Osteocyte (in vitro differentiated cells): Measurements from ENCODE around the gene NXPH1. TPM values are rescaled to one million over a fixed set of nuclear protein-coding genes. Genes with fewer than 3 reads are reported as not detected.

Source experiments
- DNase-seq: peaks from one replicate; pipeline ENCODE4 v3.0.0; 2021; ENCODE audit warnings: mixed read lengths; ENCODE audit not compliant: unreplicated experiment; ENCODE audit errors: extremely low spot score
- H3K27ac Mint-ChIP-seq: one replicate; pipeline ENCODE4 v1.8.0; 2021; ENCODE audit warnings: mild to moderate bottlenecking, mixed read lengths; ENCODE audit not compliant: unreplicated experiment
- H3K27me3 Mint-ChIP-seq: one replicate; pipeline ENCODE4 v1.8.0; 2021; ENCODE audit warnings: mixed read lengths; ENCODE audit not compliant: unreplicated experiment
- H3K36me3 Mint-ChIP-seq: one replicate; pipeline ENCODE4 v1.8.0; 2021; ENCODE audit warnings: mixed read lengths; ENCODE audit not compliant: unreplicated experiment
- H3K4me1 Mint-ChIP-seq: one replicate; pipeline ENCODE4 v1.8.0; 2021; ENCODE audit warnings: mixed read lengths; ENCODE audit not compliant: unreplicated experiment
- H3K4me3 Mint-ChIP-seq: one replicate; pipeline ENCODE4 v1.8.0; 2021; ENCODE audit warnings: mild to moderate bottlenecking, moderate library complexity, mixed read lengths; ENCODE audit not compliant: unreplicated experiment
- H3K9me3 Mint-ChIP-seq: one replicate; pipeline ENCODE4 v1.8.0; 2021; ENCODE audit warnings: mixed read lengths; ENCODE audit not compliant: unreplicated experiment
- CTCF ChIP-seq: fragments of 200-600 bp; sonication (generic); IDR thresholded peaks from 2 replicates; pipeline ENCODE4 v1.5.0; 2021; ENCODE audit warnings: antibody characterized with exemption, mild to moderate bottlenecking, moderate library complexity
- total RNA-seq: library from RNA; stranded (reverse); gene quantifications from 2 replicates; pipeline ENCODE4 v1.2.1, GENCODE V29; 2021

The NXPH1 gene
- total RNA-seq, 1 donor from 2014 or later, result not detected

GRCh38 chr7:8442814-8443304 is 9.4 kb downstream of the NXPH1 start:
- Mint-ChIP-seq H3K27ac (no peak overlapping the region), H3K9me3 (no peaks in the 10 kb centered on the region), H3K36me3 (no peaks in the 10 kb centered on the region), H3K4me3 (peak overlapping the region; percentile 64), H3K4me1 (peaks cover 16% of the 10 kb centered on the region), H3K27me3 (peaks cover 68% of the 10 kb centered on the region)
- TF ChIP-seq CTCF, result no peak
- peak; percentile 90 for DNase-seq

GRCh38 chr7:8443576-8444467 is 10.4 kb downstream of the NXPH1 start:
- Mint-ChIP-seq H3K36me3 (no peaks in the 10 kb centered on the region), H3K27me3 (peaks cover 58% of the 10 kb centered on the region), H3K4me3 (peak overlapping the region; percentile 61), H3K4me1 (peaks cover 16% of the 10 kb centered on the region), H3K27ac (no peak overlapping the region), H3K9me3 (no peaks in the 10 kb centered on the region)
- no peak for DNase-seq
- no peak for TF ChIP-seq CTCF

- no peak for TF ChIP-seq CTCF
- no peaks in the 10 kb centered on the region for H3K9me3 Mint-ChIP-seq
- no peaks in the 10 kb centered on the region for H3K36me3 Mint-ChIP-seq
- H3K4me1 Mint-ChIP-seq, result peaks cover 16% of the 10 kb centered on the region
- peaks cover 54% of the 10 kb centered on the region for H3K27me3 Mint-ChIP-seq
- no peak overlapping the region for H3K27ac Mint-ChIP-seq
- H3K4me3 Mint-ChIP-seq, result no peak overlapping the region
- DNase-seq, result no peak
Observed at GRCh38 chr7:8444468-8444769, 11.0 kb downstream of the NXPH1 start.

GRCh38 chr7:8453535-8453934 is 20.1 kb downstream of the NXPH1 start:
- Mint-ChIP-seq H3K27ac (no peak overlapping the region), H3K4me3 (no peak overlapping the region), H3K9me3 (no peaks in the 10 kb centered on the region), H3K4me1 (no peaks in the 10 kb centered on the region), H3K27me3 (no peaks in the 10 kb centered on the region), H3K36me3 (no peaks in the 10 kb centered on the region)
- no peak for TF ChIP-seq CTCF
- DNase-seq, result no peak

GRCh38 chr7:8455426-8455825 is 22.0 kb downstream of the NXPH1 start:
- Mint-ChIP-seq H3K4me1 (no peaks in the 10 kb centered on the region), H3K4me3 (no peak overlapping the region), H3K9me3 (no peaks in the 10 kb centered on the region), H3K36me3 (no peaks in the 10 kb centered on the region), H3K27me3 (no peaks in the 10 kb centered on the region), H3K27ac (no peak overlapping the region)
- no peak for DNase-seq
- no peak for TF ChIP-seq CTCF
